HepG2 (cell line): ENCODE measurements around the gene MYO1B.

Experiments used
- BRD4 ChIP-seq: sonication (generic); formaldehyde crosslinking; IDR thresholded peaks from 2 replicates; pipeline ENCODE4 v1.4.0; 2020; ENCODE audit warnings: missing genetic modification reagents
- EHMT2 ChIP-seq: fragments of 200-600 bp; sonication (generic); IDR thresholded peaks from 2 replicates; pipeline ENCODE4 v1.7.0; 2017; ENCODE audit warnings: antibody characterized with exemption, low read depth, low read length, borderline replicate concordance
- EP300 ChIP-seq, 3 experiments: sonication (generic) in 1 of 3; formaldehyde crosslinking in 1 of 3; IDR thresholded peaks; 2 replicates each; pipeline versions ENCODE4 v1.5.1 to v1.6.1; 2011 to 2020; ENCODE audit warnings: low read depth in 2 of 3, low read length in 2 of 3, borderline replicate concordance in 1 of 3, improper control_type of control experiment in 1 of 3, mild to moderate bottlenecking in 1 of 3, missing genetic modification reagents in 1 of 3, moderate library complexity in 1 of 3
- HNF4A ChIP-seq: sonication (generic); formaldehyde crosslinking; IDR thresholded peaks from 2 replicates; pipeline ENCODE4 v1.4.0; 2020; ENCODE audit warnings: missing genetic modification reagents
- KLF9 ChIP-seq: IDR thresholded peaks from 2 replicates; pipeline ENCODE4 v1.6.1; 2016; ENCODE audit warnings: low read depth
- NONO ChIP-seq, 2 experiments: fragments of 450-650 bp in 1 of 2; sonication (generic) in 1 of 2; formaldehyde crosslinking in 1 of 2; IDR thresholded peaks in 1 of 2; conservative IDR thresholded peaks in 1 of 2; 2 replicates each; pipeline versions ENCODE4 v1.6.1 to v1.8.0; 2017 to 2022; ENCODE audit warnings: mild to moderate bottlenecking in 1 of 2, missing genetic modification reagents in 1 of 2, moderate library complexity in 1 of 2
- SOX5 ChIP-seq: IDR thresholded peaks from 2 replicates; pipeline ENCODE4 v1.6.1; 2016; ENCODE audit warnings: borderline replicate concordance
- ZMYM4 ChIP-seq: sonication (generic); formaldehyde crosslinking; IDR thresholded peaks from 2 replicates; pipeline ENCODE4 v1.8.1; 2023; ENCODE audit warnings: mild to moderate bottlenecking, missing genetic modification reagents
- ZNF10 ChIP-seq: sonication (generic); formaldehyde crosslinking; IDR thresholded peaks from 2 replicates; pipeline ENCODE4 v1.4.0; 2020; ENCODE audit warnings: mild to moderate bottlenecking, low read depth, missing genetic modification reagents, borderline replicate concordance
- ZNF546 ChIP-seq: sonication (generic); formaldehyde crosslinking; conservative IDR thresholded peaks from 2 replicates; pipeline ENCODE4 v1.8.1; 2023; ENCODE audit warnings: mild to moderate bottlenecking, missing genetic modification reagents
- TF ChIP-seq, protein P1 (sequence below): sonication (generic); formaldehyde crosslinking; IDR thresholded peaks from 2 replicates; pipeline ENCODE4 v1.4.0; 2020; ENCODE audit warnings: missing genetic modification reagents; ENCODE audit errors: not compliant biosample characterization

DNA sequence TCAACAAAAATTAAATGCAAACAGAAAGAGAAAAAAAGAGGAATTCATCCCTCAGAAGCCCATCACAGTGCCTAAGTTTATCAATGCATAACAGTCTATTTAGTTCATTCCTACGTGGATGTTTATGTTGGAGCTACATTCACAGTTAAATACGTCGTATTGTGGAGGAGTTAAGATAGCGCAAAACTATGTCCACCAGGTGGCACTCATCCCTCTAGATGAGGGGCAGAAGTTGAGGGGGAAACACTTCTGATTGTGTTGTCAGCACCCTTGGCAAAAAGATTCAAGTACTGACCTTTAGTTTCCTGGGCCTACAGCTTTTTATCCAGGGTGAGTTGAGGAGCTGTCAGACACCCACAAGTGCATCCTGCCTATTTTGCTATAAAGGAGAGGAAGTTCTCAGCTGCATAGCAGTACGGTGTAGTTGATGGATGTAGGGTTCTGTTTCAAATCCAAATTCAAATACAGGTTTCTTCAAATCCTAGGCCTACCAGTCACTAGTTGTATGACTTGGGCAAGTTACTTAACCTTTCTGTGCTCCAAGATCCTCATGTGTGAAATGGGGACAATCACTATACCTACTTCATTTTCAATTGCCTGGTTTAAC, 26.8 kb upstream of the MYO1B start:
- TF ChIP-seq EHMT2 (no peak), SOX5 (no peak), ZNF10 (CRISPR knock-in tag) (no peak), KLF9 (no peak), ZMYM4 (CRISPR knock-in tag) (no peak), NONO (IDR thresholded peaks at IDR 0.05) (no peak), NONO (CRISPR knock-in tag; conservative IDR thresholded peaks at IDR 0.05) (no peak), EP300 (IDR thresholded peaks at IDR 0.05; ENCODE audit: low read depth in 2 of 2, low read length in 2 of 2) (no peak), EP300 (CRISPR knock-in tag; IDR thresholded peaks at IDR 0.05; ENCODE audit: borderline replicate concordance) (no peak; the same call in 1 of the 2 replicates), BRD4 (no peak), ZNF546 (CRISPR knock-in tag) (no peak), HNF4A (CRISPR knock-in tag) (no peak)
- TF ChIP-seq, protein P1, sequence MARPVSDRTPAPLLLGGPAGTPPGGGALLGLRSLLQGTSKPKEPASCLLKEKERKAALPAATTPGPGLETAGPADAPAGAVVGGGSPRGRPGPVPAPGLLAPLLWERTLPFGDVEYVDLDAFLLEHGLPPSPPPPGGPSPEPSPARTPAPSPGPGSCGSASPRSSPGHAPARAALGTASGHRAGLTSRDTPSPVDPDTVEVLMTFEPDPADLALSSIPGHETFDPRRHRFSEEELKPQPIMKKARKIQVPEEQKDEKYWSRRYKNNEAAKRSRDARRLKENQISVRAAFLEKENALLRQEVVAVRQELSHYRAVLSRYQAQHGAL (CRISPR knock-in tag): no peak
